ENCODE measurements around the gene ACSL5.
"Not testable (repeated sequence)": the region's sequence is repeated elsewhere in the genome, so short reads cannot be mapped to it uniquely, and the experiment has no call there.

ACSL5 gene

GRCh38 chr10:112376396-112376790, 2.5 kb downstream of the ACSL5 start:
- no peak for DNase-seq (ENCODE audit: low read depth, low spot score)
- no peak for TF ChIP-seq FOXP2 (optimal IDR thresholded peaks at IDR 0.05; ENCODE audit: control extremely low read depth, extremely low read length, insufficient read depth)
- no peak for TF ChIP-seq EZH2 (IDR thresholded peaks at IDR 0.05)
- TF ChIP-seq POLR2AphosphoS5 (IDR thresholded peaks at IDR 0.05; ENCODE audit: borderline replicate concordance, low read depth, low read length), result no peak
- no peak overlapping the region for H3K4me3 ChIP-seq
- H3K9ac ChIP-seq (ENCODE audit: insufficient read length), result no peak overlapping the region
- no peaks in the 10 kb centered on the region for H3K36me3 ChIP-seq (ENCODE audit: insufficient read depth, low read length)
- H3K27ac ChIP-seq, result no peak overlapping the region
- no peaks in the 10 kb centered on the region for H3K9me3 ChIP-seq (ENCODE audit: low read depth, low read length)

DNA sequence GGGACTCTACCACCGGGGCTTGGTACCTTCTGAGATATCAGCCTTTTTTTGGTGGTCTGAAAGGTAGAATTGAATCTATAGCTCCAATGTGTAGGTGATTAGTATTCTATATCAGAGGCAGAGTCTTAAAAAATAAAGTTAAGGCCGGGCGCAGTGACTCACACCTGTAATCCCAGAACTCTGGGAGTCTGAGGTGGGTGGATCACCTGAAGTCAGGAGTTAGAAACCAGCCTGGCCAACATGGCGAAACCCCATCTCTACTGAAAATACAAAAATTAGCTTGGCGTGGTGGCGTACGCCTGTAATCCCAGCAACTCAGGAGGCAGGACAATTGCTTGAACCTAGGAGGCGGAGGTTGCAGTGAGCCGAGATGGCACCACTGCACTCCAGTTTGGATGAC, 3.2 kb downstream of the ACSL5 start:
- not testable (repeated sequence) for DNase-seq (ENCODE audit: low read depth, low spot score); H3K27ac ChIP-seq; H3K36me3 ChIP-seq (ENCODE audit: insufficient read depth, low read length); H3K9me3 ChIP-seq (ENCODE audit: low read depth, low read length); H3K9ac ChIP-seq (ENCODE audit: insufficient read length); H3K4me3 ChIP-seq

DNA sequence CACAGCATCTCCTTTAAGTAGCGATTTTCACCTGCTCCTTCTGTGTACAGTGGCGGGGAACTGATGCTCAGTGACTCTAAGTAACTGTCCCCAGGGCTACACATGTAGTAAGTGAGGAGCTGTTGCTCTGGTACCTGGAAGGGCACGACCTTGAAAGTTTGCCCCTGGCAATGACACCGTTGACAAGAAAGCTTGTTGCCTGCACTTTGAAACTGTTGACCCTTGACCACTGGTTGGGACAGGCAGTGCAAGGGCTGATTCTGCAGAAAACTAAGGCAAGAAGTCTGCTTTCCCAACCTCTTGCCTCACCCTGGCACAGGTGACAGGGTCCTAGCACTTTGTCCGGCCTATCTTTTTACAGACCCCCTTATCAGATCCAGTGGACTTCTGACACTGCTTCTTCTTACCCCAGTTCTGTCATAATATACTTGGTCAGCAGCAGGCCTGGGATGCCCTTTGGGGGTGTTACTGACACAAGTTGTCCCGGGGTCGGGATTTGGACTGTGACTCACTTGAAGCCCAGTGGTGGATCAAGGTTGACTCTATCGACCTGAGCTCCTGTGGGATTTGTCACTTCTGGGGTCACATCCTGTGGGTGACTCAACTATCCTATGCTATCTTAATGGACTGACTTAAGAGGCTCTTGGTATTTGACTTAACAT, 5.8 kb downstream of the ACSL5 start:
- no peak for DNase-seq (ENCODE audit: low read depth, low spot score)
- H3K9me3 ChIP-seq (ENCODE audit: low read depth, low read length), result no peaks in the 10 kb centered on the region
- H3K27ac ChIP-seq, result no peak overlapping the region
- no peak overlapping the region for H3K9ac ChIP-seq (ENCODE audit: insufficient read length)
- no peak for TF ChIP-seq FOXP2 (optimal IDR thresholded peaks at IDR 0.05; ENCODE audit: control extremely low read depth, extremely low read length, insufficient read depth)
- no peak for TF ChIP-seq EZH2 (IDR thresholded peaks at IDR 0.05)
- TF ChIP-seq POLR2AphosphoS5 (IDR thresholded peaks at IDR 0.05; ENCODE audit: borderline replicate concordance, low read depth, low read length), result no peak
- no peak overlapping the region for H3K4me3 ChIP-seq
- H3K36me3 ChIP-seq (ENCODE audit: insufficient read depth, low read length), result no peaks in the 10 kb centered on the region

DNA sequence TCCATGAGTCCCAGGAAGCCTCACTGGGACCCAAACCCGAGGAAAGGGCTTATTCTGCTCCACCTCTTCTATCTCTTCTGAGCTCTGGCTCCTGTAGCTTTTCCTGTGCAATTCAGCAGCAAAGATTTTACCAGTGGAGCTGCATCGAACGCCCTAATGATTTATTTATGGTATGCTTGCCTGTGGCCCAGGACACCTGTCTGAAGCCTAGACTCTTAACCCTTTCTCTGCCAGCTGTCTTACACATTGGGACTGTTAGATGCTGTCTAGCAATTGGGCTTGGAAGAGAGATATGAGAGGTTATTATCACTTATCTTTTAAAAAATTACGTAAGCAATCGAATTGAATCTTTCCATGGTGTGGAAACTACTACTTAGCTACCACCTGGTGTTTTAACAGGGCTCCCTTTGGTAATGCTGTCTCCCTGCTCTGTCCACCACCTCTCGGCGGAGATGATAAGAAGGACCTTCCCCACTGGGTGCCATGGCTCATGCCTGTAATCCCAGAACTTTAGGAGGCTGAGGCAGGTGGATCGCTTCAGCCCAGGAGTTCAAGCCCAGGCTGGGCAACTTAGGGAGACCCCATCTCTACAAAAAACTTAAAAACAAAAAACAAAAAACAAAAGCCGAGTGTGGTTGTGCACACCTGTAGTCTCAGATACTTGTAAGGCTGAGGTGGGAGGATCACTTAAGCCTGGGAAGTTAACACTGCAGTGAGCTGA, 8.8 kb downstream of the ACSL5 start:
- DNase-seq (ENCODE audit: low read depth, low spot score), result no peak
- no peaks in the 10 kb centered on the region for H3K36me3 ChIP-seq (ENCODE audit: insufficient read depth, low read length)
- TF ChIP-seq EZH2 (IDR thresholded peaks at IDR 0.05), result no peak
- no peak for TF ChIP-seq FOXP2 (optimal IDR thresholded peaks at IDR 0.05; ENCODE audit: control extremely low read depth, extremely low read length, insufficient read depth)
- TF ChIP-seq POLR2AphosphoS5 (IDR thresholded peaks at IDR 0.05; ENCODE audit: borderline replicate concordance, low read depth, low read length), result no peak
- H3K9ac ChIP-seq (ENCODE audit: insufficient read length), result no peak overlapping the region
- no peak overlapping the region for H3K27ac ChIP-seq
- H3K9me3 ChIP-seq (ENCODE audit: low read depth, low read length), result no peaks in the 10 kb centered on the region
- no peak overlapping the region for H3K4me3 ChIP-seq

- no peaks in the 10 kb centered on the region for H3K9me3 ChIP-seq (ENCODE audit: low read depth, low read length)
- TF ChIP-seq FOXP2 (optimal IDR thresholded peaks at IDR 0.05; ENCODE audit: control extremely low read depth, extremely low read length, insufficient read depth), result no peak
- no peak for TF ChIP-seq EZH2 (IDR thresholded peaks at IDR 0.05)
- no peak for TF ChIP-seq POLR2AphosphoS5 (IDR thresholded peaks at IDR 0.05; ENCODE audit: borderline replicate concordance, low read depth, low read length)
- H3K4me3 ChIP-seq, result no peak overlapping the region
- no peak for DNase-seq (ENCODE audit: low read depth, low spot score)
- no peak overlapping the region for H3K9ac ChIP-seq (ENCODE audit: insufficient read length)
- H3K36me3 ChIP-seq (ENCODE audit: insufficient read depth, low read length), result no peaks in the 10 kb centered on the region
- H3K27ac ChIP-seq, result no peak overlapping the region
These were observed 9.4 kb downstream of the ACSL5 start for GRCh38 chr10:112383325-112383724.

- TF ChIP-seq POLR2AphosphoS5 (IDR thresholded peaks at IDR 0.05; ENCODE audit: borderline replicate concordance, low read depth, low read length), result no peak
- Histone ChIP-seq H3K36me3 (ENCODE audit: insufficient read depth, low read length) (no peaks in the 10 kb centered on the region), H3K27ac (no peak overlapping the region), H3K4me3 (no peak overlapping the region), H3K9me3 (ENCODE audit: low read depth, low read length) (no peaks in the 10 kb centered on the region), H3K9ac (ENCODE audit: insufficient read length) (no peak overlapping the region)
- DNase-seq (ENCODE audit: low read depth, low spot score), result no peak
These were observed 10.2 kb downstream of the ACSL5 start for GRCh38 chr10:112384141-112384540.

DNA sequence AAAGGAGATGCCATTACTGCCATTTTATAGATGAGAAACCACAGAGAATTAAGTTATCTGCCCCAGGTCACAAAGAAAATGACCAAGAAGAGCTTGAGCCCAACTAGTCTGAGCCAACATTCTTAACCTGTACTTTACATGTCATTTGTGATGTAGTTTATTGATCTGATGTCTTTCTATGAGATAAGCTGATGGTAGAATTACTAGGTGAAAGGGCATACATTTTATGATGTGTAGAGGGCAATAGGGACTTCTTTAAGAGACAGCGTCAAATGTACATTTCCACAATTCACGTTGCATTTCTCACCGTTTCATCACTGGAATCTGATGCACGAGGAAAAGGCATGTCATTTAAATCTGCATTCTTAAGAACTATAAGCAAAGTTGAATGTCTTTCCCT, 11.3 kb downstream of the ACSL5 start:
- Histone ChIP-seq H3K27ac (no peak overlapping the region), H3K9me3 (ENCODE audit: low read depth, low read length) (no peaks in the 10 kb centered on the region), H3K36me3 (ENCODE audit: insufficient read depth, low read length) (no peaks in the 10 kb centered on the region), H3K4me3 (no peak overlapping the region), H3K9ac (ENCODE audit: insufficient read length) (no peak overlapping the region)
- no peak for DNase-seq (ENCODE audit: low read depth, low spot score)
- no peak for TF ChIP-seq POLR2AphosphoS5 (IDR thresholded peaks at IDR 0.05; ENCODE audit: borderline replicate concordance, low read depth, low read length)
- TF ChIP-seq FOXP2 (optimal IDR thresholded peaks at IDR 0.05; ENCODE audit: control extremely low read depth, extremely low read length, insufficient read depth), result no peak
- TF ChIP-seq EZH2 (IDR thresholded peaks at IDR 0.05), result no peak

GRCh38 chr10:112388056-112388455, 14.1 kb downstream of the ACSL5 start:
- not testable (repeated sequence) for H3K4me3 ChIP-seq; H3K27ac ChIP-seq; H3K36me3 ChIP-seq (ENCODE audit: insufficient read depth, low read length); H3K9me3 ChIP-seq (ENCODE audit: low read depth, low read length); H3K9ac ChIP-seq (ENCODE audit: insufficient read length); DNase-seq (ENCODE audit: low read depth, low spot score)

DNA sequence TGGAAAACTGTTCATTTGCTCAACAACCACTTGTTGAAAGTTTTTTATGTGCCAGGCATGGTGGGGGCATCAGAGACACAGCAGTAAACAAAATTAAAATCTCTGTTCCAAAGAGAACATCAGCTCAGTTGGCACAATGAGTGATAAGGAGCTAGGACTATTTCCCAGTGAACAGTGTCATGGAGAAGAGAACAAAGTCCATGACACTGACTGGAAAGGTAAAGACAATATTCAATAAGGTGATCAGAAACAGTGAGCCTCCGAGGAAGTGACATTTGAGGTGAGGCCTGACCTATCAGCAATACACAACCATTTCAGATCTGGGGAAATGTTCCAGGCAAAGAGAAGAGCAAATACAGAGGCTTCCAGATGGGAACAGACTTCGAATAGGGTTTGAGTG, 14.6 kb downstream of the ACSL5 start:
- no peak for DNase-seq (ENCODE audit: low read depth, low spot score)
- Histone ChIP-seq H3K9me3 (ENCODE audit: low read depth, low read length) (no peaks in the 10 kb centered on the region), H3K27ac (no peak overlapping the region), H3K36me3 (ENCODE audit: insufficient read depth, low read length) (no peaks in the 10 kb centered on the region), H3K4me3 (no peak overlapping the region), H3K9ac (ENCODE audit: insufficient read length) (no peak overlapping the region)
- TF ChIP-seq FOXP2 (optimal IDR thresholded peaks at IDR 0.05; ENCODE audit: control extremely low read depth, extremely low read length, insufficient read depth) (no peak), POLR2AphosphoS5 (IDR thresholded peaks at IDR 0.05; ENCODE audit: borderline replicate concordance, low read depth, low read length) (no peak), EZH2 (IDR thresholded peaks at IDR 0.05) (no peak)
